MM.1S (cell line): ENCODE results near the gene GOLPH3.

Experiments
- CTCF ChIP-seq: fragments of 300-600 bp; sonication (generic); IDR thresholded peaks from 2 replicates; pipeline ENCODE4 v1.5.1; 2016; ENCODE audit warnings: antibody characterized with exemption, low read length, mixed read lengths
- EZH2 ChIP-seq: fragments of 300-600 bp; sonication (generic); optimal IDR thresholded peaks from 2 replicates; pipeline ENCODE3; 2017; ENCODE audit warnings: low read depth, mild to moderate bottlenecking, antibody characterized with exemption, low read length, mixed read lengths

- no peak for TF ChIP-seq CTCF
- TF ChIP-seq EZH2 = no peak
Measured at GRCh38 chr5:32172923-32173266, 1.2 kb downstream of the GOLPH3 start.
